SIG-M5 (cell line): ENCODE results near the gene UCP3.

Experiments used
- DNase-seq: peaks from one replicate; lab custom pipeline; 2025; lab: John Stamatoyannopoulos, UW

The UCP3 gene

GRCh38 chr11:74018331-74019005 is 9.6 kb upstream of the UCP3 start:
- DNase-seq, result peak; percentile 40

- no peak for DNase-seq
These were observed 8.7 kb upstream of the UCP3 start for GRCh38 chr11:74017631-74018030.

- DNase-seq, result no peak
These were observed 7.2 kb upstream of the UCP3 start for GRCh38 chr11:74015919-74016684.

GRCh38 chr11:74014880-74015279 is 6.0 kb upstream of the UCP3 start:
- no peak for DNase-seq

DNA sequence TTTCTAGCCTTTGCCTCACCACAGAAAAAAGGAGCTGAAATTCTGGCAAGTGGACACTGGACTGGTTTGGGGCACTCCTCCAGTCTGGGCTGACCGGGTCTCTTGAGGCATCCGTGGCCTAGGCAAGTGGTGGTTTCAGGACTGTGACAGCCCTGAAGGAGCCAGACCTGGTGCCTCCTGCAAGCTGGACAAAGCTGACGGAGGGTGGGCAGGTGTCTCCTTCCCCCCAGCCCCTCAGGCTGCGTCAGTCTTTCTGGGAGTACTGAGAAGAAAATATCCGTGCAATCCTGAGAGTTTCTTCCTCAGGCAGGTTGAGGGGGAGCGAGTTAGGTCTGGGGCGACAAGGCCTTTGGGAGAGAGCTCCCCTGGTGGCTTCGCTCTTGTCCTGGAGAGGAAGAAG is 4.3 kb upstream of the UCP3 start:
- DNase-seq, result no peak

GRCh38 chr11:74012074-74012809 is 3.4 kb upstream of the UCP3 start:
- DNase-seq, result no peak

GRCh38 chr11:74011360-74012073 is 2.6 kb upstream of the UCP3 start:
- DNase-seq, result no peak

DNA sequence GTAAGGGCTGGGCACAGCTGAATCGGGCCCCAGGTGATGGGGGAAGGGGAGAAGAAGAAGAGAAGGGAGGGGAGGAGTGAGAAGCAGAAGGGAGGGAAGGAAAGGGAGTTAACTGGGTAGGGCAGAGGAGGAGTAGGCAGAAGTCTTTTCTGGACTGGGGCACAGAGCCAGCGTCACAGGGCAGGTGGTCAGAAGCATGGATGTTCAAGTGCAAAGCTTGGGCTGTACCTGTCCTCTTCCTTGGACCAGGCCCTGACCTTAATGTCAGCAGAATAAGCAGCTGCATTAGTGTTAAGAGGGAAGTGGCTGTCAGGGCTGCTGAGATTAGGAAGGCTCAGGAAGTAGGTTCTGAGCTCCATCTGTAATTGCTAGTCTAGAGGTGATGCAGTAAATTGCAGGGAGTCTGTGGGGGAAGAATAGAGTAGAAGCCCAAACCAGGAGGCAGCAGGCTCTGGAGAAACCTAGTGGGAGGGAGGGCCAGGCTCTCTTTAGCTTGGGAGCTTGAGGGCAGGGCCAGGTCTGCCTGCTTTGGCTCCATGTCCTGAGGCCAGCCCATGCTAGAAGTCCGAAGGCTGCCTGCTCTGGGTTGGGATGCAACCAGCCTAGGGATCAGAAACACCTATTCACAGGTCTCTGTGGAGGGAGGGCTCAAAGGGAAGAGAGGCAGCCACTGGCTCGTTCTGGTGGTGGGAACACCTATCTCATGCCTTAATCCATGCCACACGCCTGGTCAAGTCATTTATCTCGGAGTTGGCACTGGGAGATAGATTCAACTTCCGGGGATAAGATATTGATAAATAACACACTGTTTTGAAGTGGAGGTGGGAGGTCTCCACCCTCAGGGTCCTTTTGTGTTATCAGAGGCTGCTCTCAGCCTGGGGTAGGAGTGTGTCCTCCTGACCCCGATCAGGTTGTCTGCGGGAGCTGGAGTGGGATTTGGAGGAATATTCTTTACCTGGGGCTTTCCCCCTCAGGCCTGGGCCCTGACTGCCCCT is 1.7 kb upstream of the UCP3 start:
- DNase-seq, result no peak

- DNase-seq, result no peak
These were observed 905 bp upstream of the UCP3 start for GRCh38 chr11:74009675-74010305.

GRCh38 chr11:74009230-74009547 is 304 bp upstream of the UCP3 start:
- no peak for DNase-seq

- DNase-seq, result no peak
These were observed 1.1 kb downstream of the UCP3 start for GRCh38 chr11:74007691-74008372.

DNA sequence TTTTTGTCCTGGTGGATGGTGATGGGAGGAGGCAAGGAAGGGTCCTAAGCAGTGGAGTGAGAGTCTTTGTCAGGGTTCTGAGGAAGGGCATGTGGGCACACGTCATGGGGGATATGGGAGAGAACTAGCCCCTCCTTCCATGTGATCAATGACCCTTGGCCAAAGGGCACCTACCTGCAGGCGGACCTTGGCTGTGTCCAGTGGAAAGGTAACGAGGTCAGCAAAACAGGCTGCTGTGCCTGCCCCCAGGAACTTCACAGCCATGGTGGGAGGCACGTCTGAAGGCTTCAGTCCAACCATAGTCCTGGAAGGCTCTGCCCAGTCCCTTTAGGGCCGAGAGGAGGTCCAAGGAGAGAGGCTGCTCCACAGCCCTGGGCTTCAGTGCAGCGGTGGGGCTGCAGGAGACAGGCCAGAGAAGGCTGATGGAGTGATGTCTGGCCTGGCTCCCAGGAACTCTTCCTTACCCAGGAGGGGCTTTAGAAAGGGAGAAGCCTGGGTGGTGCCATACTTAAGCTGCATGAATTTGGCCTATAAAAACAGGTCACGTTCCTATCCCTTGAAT is 2.1 kb downstream of the UCP3 start:
- no peak for DNase-seq

DNA sequence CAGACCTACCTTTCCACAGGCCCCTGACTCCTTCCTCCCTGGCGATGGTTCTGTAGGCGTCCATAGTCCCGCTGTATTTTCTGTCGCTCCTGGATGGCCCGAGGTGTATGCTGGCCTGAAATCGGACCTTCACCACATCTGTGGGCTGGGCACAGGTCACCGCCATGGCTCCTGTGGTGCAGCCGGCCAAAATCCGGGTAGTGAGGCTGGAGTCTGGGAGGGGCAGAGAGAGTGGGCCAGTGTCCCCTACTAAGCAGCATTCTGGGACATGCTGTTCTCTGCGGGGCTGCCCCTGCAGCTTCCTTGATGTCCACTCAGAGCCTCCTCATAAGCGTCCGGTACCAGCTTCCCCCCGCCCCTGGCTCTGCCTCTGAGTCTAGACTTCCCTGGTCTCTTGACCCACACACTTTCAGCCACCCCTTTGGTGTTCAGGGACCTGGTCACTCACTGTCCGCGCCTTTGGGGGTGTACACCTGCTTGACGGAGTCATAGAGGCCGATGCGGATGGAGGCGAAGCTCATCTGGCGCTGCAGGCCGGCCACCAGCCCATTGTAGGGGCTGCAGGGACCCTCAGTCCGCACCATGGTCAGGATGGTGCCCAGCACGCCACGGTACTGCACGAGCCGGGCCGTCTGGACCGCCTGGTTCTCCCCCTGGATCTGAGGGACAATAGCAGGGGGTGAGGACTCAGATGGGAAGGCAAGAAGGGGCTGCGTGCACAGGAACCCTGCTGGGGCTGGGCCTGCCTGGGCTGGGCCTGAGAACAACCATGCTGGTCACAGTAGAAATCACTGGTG is 3.0 kb downstream of the UCP3 start:
- no peak for DNase-seq

GRCh38 chr11:74004759-74005615 is 3.9 kb downstream of the UCP3 start:
- DNase-seq, result no peak

DNA sequence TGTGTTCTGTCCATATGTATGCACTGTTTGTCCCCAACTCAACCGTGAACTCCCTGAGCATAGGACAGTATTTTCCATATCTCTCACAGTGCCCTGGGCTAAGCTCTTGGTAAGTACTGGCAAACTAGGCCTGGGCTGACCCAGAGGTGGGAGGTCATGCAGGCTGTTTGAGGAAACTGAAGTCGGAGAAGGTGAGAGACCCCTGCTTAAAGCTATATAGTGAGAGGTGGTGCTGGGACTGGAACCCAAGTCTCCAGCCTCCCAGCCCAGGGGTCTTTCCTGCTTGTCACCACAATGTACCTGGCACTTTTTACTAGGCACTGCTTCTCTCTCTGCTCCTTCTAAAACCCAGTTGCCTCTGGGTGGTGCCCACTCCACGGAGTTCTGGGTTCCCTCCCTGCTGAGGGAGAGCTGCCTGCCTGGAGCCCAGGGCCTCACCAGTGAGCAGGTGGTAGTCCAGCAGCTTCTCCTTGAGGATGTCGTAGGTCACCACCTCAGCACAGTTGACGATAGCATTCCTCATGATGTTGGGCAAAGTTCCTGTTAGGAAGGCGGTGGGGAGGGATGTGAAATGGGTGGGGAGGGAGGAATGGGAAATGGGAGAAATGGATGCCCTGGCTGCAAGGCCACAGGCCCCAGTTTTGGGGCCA is 4.7 kb downstream of the UCP3 start:
- DNase-seq, result no peak

DNA sequence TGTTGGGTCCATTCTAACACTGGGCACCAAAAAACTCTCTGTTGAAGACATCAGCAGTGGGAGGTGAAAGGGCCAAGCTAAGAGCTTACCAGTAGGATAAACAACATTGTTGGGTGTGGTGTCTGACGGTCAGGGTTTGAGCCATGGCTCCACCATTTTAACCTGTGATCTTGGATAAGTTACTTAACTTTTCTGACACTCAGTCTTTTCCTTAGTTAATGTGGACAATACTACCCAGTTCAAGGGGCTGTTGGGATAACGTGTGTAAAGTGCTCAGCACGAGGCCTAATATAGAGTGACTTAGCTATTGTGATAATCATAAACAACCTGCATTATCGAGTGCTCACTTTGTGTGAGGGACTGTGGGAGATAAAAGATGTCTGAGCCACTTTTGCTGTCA is 6.1 kb downstream of the UCP3 start:
- DNase-seq, result no peak

DNA sequence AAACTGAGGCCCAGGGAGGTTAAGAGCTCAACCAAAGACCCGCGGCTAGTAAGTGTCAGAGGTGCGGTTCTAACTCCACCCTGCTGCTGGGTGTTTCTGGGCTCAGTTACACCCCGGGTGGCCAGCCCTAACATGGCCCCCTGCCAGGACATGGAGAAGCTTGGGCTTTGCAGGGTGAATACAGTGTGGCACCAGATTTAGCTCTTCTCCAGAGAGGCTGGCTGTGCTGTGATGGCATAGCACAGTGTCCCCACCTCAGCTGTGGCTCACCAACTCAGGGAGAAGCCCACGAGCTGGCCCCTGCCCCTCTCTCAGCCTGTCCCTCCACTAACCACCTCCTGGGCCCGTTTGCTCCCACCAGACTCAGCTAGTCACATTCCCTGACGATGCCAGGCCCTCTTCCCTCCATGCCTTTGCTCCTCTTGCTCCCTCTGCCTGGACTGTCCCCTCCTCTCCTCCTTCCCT is 7.0 kb downstream of the UCP3 start:
- no peak for DNase-seq
